IMR-90 (cell line): ENCODE data around the gene LARP1.

Experiments used
- CEBPB ChIP-seq: IDR thresholded peaks from 2 replicates; pipeline ENCODE4 v1.6.1; 2012; ENCODE audit warnings: low read depth, low read length, improper control_type of control experiment
- CHD1 ChIP-seq: IDR thresholded peaks from 2 replicates; pipeline ENCODE4 v1.6.1; 2012; ENCODE audit warnings: low read depth, low read length, improper control_type of control experiment
- POLR2A ChIP-seq: IDR thresholded peaks from 2 replicates; pipeline ENCODE4 v1.6.1; 2012; ENCODE audit warnings: mild to moderate bottlenecking, low read depth, low read length
- RAD21 ChIP-seq: IDR thresholded peaks from 2 replicates; pipeline ENCODE4 v1.6.1; 2012; ENCODE audit warnings: low read length, improper control_type of control experiment
- RCOR1 ChIP-seq: IDR thresholded peaks from 2 replicates; pipeline ENCODE4 v1.6.1; 2012; ENCODE audit warnings: mild to moderate bottlenecking, low read length, improper control_type of control experiment; ENCODE audit not compliant: insufficient replicate concordance
- SMC3 ChIP-seq: fragments of 150-350 bp; IDR thresholded peaks from 2 replicates; pipeline ENCODE4 v1.6.1; 2016; ENCODE audit warnings: low read depth, mild to moderate bottlenecking, antibody characterized with exemption, low read length, moderate library complexity
- TF ChIP-seq, protein P1 (sequence below): conservative IDR thresholded peaks from 2 replicates; pipeline ENCODE4 v1.5.1; 2012; ENCODE audit warnings: mild to moderate bottlenecking, low read depth, low read length, improper control_type of control experiment
- TF ChIP-seq, protein P2 (sequence below): fragments of 150-350 bp; IDR thresholded peaks from 2 replicates; pipeline ENCODE4 v1.6.1; 2017; ENCODE audit warnings: mild to moderate bottlenecking, antibody characterized with exemption, low read length, low read depth

DNA sequence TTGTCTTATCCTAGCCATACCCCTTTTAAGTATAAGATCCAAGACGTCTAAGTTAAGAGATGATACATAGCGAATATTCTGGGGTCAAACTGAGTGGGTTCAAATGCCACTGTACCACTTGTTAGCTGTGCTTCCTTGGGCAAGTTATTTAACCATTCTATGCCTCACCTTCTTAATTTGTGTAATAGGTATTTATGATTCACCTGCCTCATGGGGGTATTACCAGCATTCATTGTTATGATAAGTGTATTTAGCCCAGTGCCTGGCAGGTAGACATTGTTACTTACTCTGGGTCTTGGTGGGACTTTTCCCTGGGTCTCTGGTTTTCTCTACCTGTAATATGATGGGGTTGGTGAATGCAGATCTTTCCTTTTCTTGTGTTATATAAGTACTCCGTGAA, 3.8 kb downstream of the LARP1 start:
- TF ChIP-seq, protein P1, sequence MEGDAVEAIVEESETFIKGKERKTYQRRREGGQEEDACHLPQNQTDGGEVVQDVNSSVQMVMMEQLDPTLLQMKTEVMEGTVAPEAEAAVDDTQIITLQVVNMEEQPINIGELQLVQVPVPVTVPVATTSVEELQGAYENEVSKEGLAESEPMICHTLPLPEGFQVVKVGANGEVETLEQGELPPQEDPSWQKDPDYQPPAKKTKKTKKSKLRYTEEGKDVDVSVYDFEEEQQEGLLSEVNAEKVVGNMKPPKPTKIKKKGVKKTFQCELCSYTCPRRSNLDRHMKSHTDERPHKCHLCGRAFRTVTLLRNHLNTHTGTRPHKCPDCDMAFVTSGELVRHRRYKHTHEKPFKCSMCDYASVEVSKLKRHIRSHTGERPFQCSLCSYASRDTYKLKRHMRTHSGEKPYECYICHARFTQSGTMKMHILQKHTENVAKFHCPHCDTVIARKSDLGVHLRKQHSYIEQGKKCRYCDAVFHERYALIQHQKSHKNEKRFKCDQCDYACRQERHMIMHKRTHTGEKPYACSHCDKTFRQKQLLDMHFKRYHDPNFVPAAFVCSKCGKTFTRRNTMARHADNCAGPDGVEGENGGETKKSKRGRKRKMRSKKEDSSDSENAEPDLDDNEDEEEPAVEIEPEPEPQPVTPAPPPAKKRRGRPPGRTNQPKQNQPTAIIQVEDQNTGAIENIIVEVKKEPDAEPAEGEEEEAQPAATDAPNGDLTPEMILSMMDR, result no peak
- no peak for TF ChIP-seq RAD21
- TF ChIP-seq POLR2A, result no peak
- TF ChIP-seq, protein P2, sequence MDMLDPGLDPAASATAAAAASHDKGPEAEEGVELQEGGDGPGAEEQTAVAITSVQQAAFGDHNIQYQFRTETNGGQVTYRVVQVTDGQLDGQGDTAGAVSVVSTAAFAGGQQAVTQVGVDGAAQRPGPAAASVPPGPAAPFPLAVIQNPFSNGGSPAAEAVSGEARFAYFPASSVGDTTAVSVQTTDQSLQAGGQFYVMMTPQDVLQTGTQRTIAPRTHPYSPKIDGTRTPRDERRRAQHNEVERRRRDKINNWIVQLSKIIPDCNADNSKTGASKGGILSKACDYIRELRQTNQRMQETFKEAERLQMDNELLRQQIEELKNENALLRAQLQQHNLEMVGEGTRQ, result no peak
- no peak for TF ChIP-seq SMC3
- no peak for TF ChIP-seq RCOR1
- no peak for TF ChIP-seq CHD1
- no peak for TF ChIP-seq CEBPB
